Mesenchymal stem cell (in vitro differentiated cells and primary cell): ENCODE data around the gene BCKDHA.
A peak's percentile ranks its signal among the peaks of the same experiment; 100 is the strongest.
"Not testable (repeated sequence)": the region's sequence is repeated elsewhere in the genome, so short reads cannot be mapped to it uniquely, and the experiment has no call there.

ENCODE experiments used
- DNase-seq: peaks from one replicate; pipeline ENCODE4 v3.0.0-alpha.2; 2013
- H2AFZ ChIP-seq: one replicate; pipeline ENCODE4 v1.6.1; 2013; ENCODE audit warnings: low read depth, mild to moderate bottlenecking, control low read depth, inconsistent platforms, low read length, moderate library complexity
- H2AK5ac ChIP-seq: 2 replicates; pipeline ENCODE4 v1.6.1; 2013; ENCODE audit warnings: low read length, moderate library complexity, mild to moderate bottlenecking, inconsistent platforms; ENCODE audit not compliant: severe bottlenecking
- H2BK120ac ChIP-seq: one replicate; pipeline ENCODE4 v1.6.1; 2013; ENCODE audit warnings: low read depth, mild to moderate bottlenecking, inconsistent platforms, low read length, moderate library complexity
- H2BK12ac ChIP-seq, 2 experiments: one replicate each; pipeline ENCODE4 v1.6.1; 2013; ENCODE audit warnings: inconsistent platforms in 2 of 2, low read length in 2 of 2, mild to moderate bottlenecking in 2 of 2, moderate library complexity in 2 of 2, control low read depth in 1 of 2
- H2BK15ac ChIP-seq: one replicate; pipeline ENCODE4 v1.6.1; 2013; ENCODE audit warnings: mild to moderate bottlenecking, low read depth, inconsistent platforms; ENCODE audit not compliant: poor library complexity, severe bottlenecking
- H2BK5ac ChIP-seq: 2 replicates; pipeline ENCODE4 v1.6.1; 2013; ENCODE audit warnings: low read depth, mild to moderate bottlenecking, low read length, control low read depth, inconsistent platforms; ENCODE audit not compliant: poor library complexity, severe bottlenecking
- H3K14ac ChIP-seq, 2 experiments: one replicate each; pipeline ENCODE4 v1.6.1; 2013; ENCODE audit warnings: inconsistent platforms in 2 of 2, low read length in 2 of 2, control low read depth in 1 of 2, mild to moderate bottlenecking in 1 of 2, moderate library complexity in 1 of 2
- H3K18ac ChIP-seq, 2 experiments: one replicate each; pipeline ENCODE4 v1.6.1; 2013; ENCODE audit warnings: inconsistent platforms in 2 of 2, low read length in 2 of 2, control low read depth in 1 of 2, low read depth in 1 of 2, mild to moderate bottlenecking in 1 of 2
- H3K23ac ChIP-seq, 2 experiments: one replicate each; pipeline ENCODE4 v1.6.1; 2013; ENCODE audit warnings: inconsistent platforms in 2 of 2, low read length in 2 of 2, mild to moderate bottlenecking in 2 of 2, moderate library complexity in 2 of 2, control low read depth in 1 of 2
- H3K27ac ChIP-seq: 2 replicates; pipeline ENCODE4 v1.5.1; 2013; ENCODE audit warnings: mild to moderate bottlenecking, moderate library complexity, low read length, control low read depth, inconsistent platforms; ENCODE audit not compliant: poor library complexity, severe bottlenecking
- H3K27me3 ChIP-seq, 2 experiments: 2 replicates each; pipeline versions ENCODE4 v1.6.1 to v1.7.0; 2013; ENCODE audit warnings: low read length in 2 of 2, mild to moderate bottlenecking in 2 of 2, moderate library complexity in 2 of 2, control low read depth in 1 of 2, inconsistent platforms in 1 of 2; ENCODE audit not compliant: control insufficient read depth in 1 of 2, insufficient read depth in 1 of 2
- H3K36me3 ChIP-seq, 2 experiments: 2 replicates each; pipeline versions ENCODE4 v1.6.1 to v1.7.0; 2013; ENCODE audit warnings: low read length in 2 of 2, control low read depth in 1 of 2, inconsistent platforms in 1 of 2, low read depth in 1 of 2, mild to moderate bottlenecking in 1 of 2; ENCODE audit not compliant: insufficient read depth in 2 of 2, control insufficient read depth in 1 of 2
- H3K4ac ChIP-seq, 2 experiments: one replicate each; pipeline ENCODE4 v1.6.1; 2013; ENCODE audit warnings: inconsistent platforms in 2 of 2, low read length in 2 of 2, mild to moderate bottlenecking in 2 of 2, moderate library complexity in 2 of 2, control low read depth in 1 of 2, low read depth in 1 of 2
- H3K4me1 ChIP-seq: 2 replicates; pipeline ENCODE4 v1.6.1; 2013; ENCODE audit warnings: low read depth, low read length, control low read depth; ENCODE audit not compliant: control insufficient read depth, insufficient read depth
- H3K4me2 ChIP-seq: 2 replicates; pipeline ENCODE4 v1.6.1; 2013; ENCODE audit warnings: low read length, mild to moderate bottlenecking, inconsistent platforms; ENCODE audit not compliant: poor library complexity, severe bottlenecking
- H3K4me3 ChIP-seq, 2 experiments: 2 replicates each; pipeline versions ENCODE4 v1.5.1 to v1.7.0; 2013; ENCODE audit warnings: low read length in 2 of 2, mild to moderate bottlenecking in 2 of 2, control low read depth in 1 of 2, low read depth in 1 of 2; ENCODE audit not compliant: insufficient read depth in 1 of 2
- H3K79me1 ChIP-seq: replicated peaks from 2 replicates; pipeline ENCODE4 v1.6.1; 2013; ENCODE audit warnings: mild to moderate bottlenecking, control low read depth, low read length, inconsistent platforms; ENCODE audit not compliant: poor library complexity, severe bottlenecking
- H3K9ac ChIP-seq: 2 replicates; pipeline ENCODE4 v1.7.0; 2013; ENCODE audit warnings: mild to moderate bottlenecking, low read length, moderate library complexity
- H3K9me3 ChIP-seq: 2 replicates; pipeline ENCODE4 v1.7.0; 2013; ENCODE audit warnings: mild to moderate bottlenecking, low read length; ENCODE audit not compliant: control insufficient read depth
- H4K8ac ChIP-seq: one replicate; pipeline ENCODE4 v1.6.1; 2013; ENCODE audit warnings: inconsistent platforms, mild to moderate bottlenecking, low read length, moderate library complexity
- H4K91ac ChIP-seq: one replicate; pipeline ENCODE4 v1.6.1; 2013; ENCODE audit warnings: mild to moderate bottlenecking, low read length, inconsistent platforms
- WGBS: methylation state at CpG from one replicate; pipeline ENCODE4 v1.1.7; 2013; ENCODE audit warnings: mixed read lengths; 5-methylcytosine and 5-hydroxymethylcytosine counted together

Gene BCKDHA

GRCh38 chr19:41408256-41408655 is 10.6 kb downstream of the BCKDHA start:
- WGBS = 88% methylated on average over 4 of the region's 4 CpGs
- no peak overlapping the region for H2BK120ac ChIP-seq
- no peak overlapping the region for H2BK12ac ChIP-seq
- H3K27ac ChIP-seq = no peak overlapping the region
- no peak overlapping the region for H4K91ac ChIP-seq
- peaks cover 14% of the 10 kb centered on the region for H3K79me1 ChIP-seq
- H3K18ac ChIP-seq = no peak overlapping the region
- no peak overlapping the region for H2AFZ ChIP-seq
- no peak overlapping the region for H3K14ac ChIP-seq
- no peak overlapping the region for H3K4me2 ChIP-seq
- no peak overlapping the region for H2AK5ac ChIP-seq
- peaks cover 20% of the 10 kb centered on the region for H3K4me1 ChIP-seq
- H3K9me3 ChIP-seq = no peaks in the 10 kb centered on the region
- H4K8ac ChIP-seq = no peak overlapping the region
- no peaks in the 10 kb centered on the region for H3K27me3 ChIP-seq
- no peak for DNase-seq
- H3K4ac ChIP-seq = no peak overlapping the region
- H2BK15ac ChIP-seq = no peak overlapping the region
- no peak overlapping the region for H2BK5ac ChIP-seq
- no peak overlapping the region for H3K9ac ChIP-seq
- peaks cover 24 to 27% of the 10 kb centered on the region in 2 experiments for H3K36me3 ChIP-seq
- H3K23ac ChIP-seq = no peak overlapping the region
- no peak overlapping the region for H3K4me3 ChIP-seq

- Histone ChIP-seq H3K4me1 (peaks cover 20% of the 10 kb centered on the region), H3K79me1 (peaks cover 11% of the 10 kb centered on the region), H2AK5ac (peak overlapping the region; percentile 80), H3K36me3 (peaks cover 26 to 29% of the 10 kb centered on the region in 2 experiments)
- H3K27ac ChIP-seq, H3K27me3 ChIP-seq, H3K9me3 ChIP-seq, H2BK12ac ChIP-seq, H3K4me2 ChIP-seq, H3K14ac ChIP-seq, H2BK15ac ChIP-seq, H3K9ac ChIP-seq, H3K23ac ChIP-seq, H4K8ac ChIP-seq, H4K91ac ChIP-seq, H2BK5ac ChIP-seq, H3K18ac ChIP-seq, H2AFZ ChIP-seq, H3K4me3 ChIP-seq, H3K4ac ChIP-seq, DNase-seq, H2BK120ac ChIP-seq: not testable (repeated sequence)
- 96% methylated on average over 5 of the region's 5 CpGs for whole genome bisulfite sequencing
These were observed 11.2 kb downstream of the BCKDHA start for GRCh38 chr19:41408846-41409245.

GRCh38 chr19:41409288-41409687 is 11.7 kb downstream of the BCKDHA start:
- Histone ChIP-seq H4K8ac (no peak overlapping the region), H3K9ac (no peak overlapping the region), H3K27me3 (no peaks in the 10 kb centered on the region), H2BK5ac (no peak overlapping the region), H2BK12ac (no peak overlapping the region), H3K27ac (no peak overlapping the region), H3K4me3 (no peak overlapping the region), H2BK15ac (no peak overlapping the region), H3K9me3 (no peaks in the 10 kb centered on the region), H3K36me3 (peaks cover 30 to 33% of the 10 kb centered on the region in 2 experiments), H3K18ac (no peak overlapping the region), H4K91ac (no peak overlapping the region), H2BK120ac (no peak overlapping the region), H2AFZ (no peak overlapping the region), H3K14ac (no peak overlapping the region), H3K79me1 (peaks cover 11% of the 10 kb centered on the region), H3K4me2 (no peak overlapping the region), H2AK5ac (no peak overlapping the region), H3K23ac (no peak overlapping the region), H3K4ac (no peak overlapping the region), H3K4me1 (peaks cover 20% of the 10 kb centered on the region)
- WGBS = 58% methylated on average over 4 of the region's 4 CpGs
- DNase-seq = peak; percentile 34

GRCh38 chr19:41410336-41411054 is 12.9 kb downstream of the BCKDHA start:
- H3K14ac ChIP-seq = no peak overlapping the region
- H3K23ac ChIP-seq = no peak overlapping the region
- H3K27me3 ChIP-seq = no peaks in the 10 kb centered on the region
- H2BK120ac ChIP-seq = no peak overlapping the region
- no peak overlapping the region for H3K18ac ChIP-seq
- no peak overlapping the region for H3K4me3 ChIP-seq
- H3K79me1 ChIP-seq = peaks cover 11% of the 10 kb centered on the region
- H3K36me3 ChIP-seq = peaks cover 42 to 45% of the 10 kb centered on the region in 2 experiments
- no peaks in the 10 kb centered on the region for H3K9me3 ChIP-seq
- DNase-seq = no peak
- H3K27ac ChIP-seq = no peak overlapping the region
- H2BK12ac ChIP-seq = no peak overlapping the region
- H2BK15ac ChIP-seq = no peak overlapping the region
- H3K4me1 ChIP-seq = peaks cover 26% of the 10 kb centered on the region
- no peak overlapping the region for H2AK5ac ChIP-seq
- H2AFZ ChIP-seq = no peak overlapping the region
- H3K9ac ChIP-seq = no peak overlapping the region
- H3K4ac ChIP-seq = no peak overlapping the region
- no peak overlapping the region for H2BK5ac ChIP-seq
- H4K8ac ChIP-seq = no peak overlapping the region
- no peak overlapping the region for H3K4me2 ChIP-seq
- WGBS = 95% methylated on average over 23 of the region's 23 CpGs
- no peak overlapping the region for H4K91ac ChIP-seq
